Neural cell (in vitro differentiated cells): ENCODE measurements around the gene HAAO. TPM values are rescaled to one million over a fixed set of nuclear protein-coding genes. Genes with fewer than 3 reads are reported as not detected.

ENCODE experiments used
- H2AFZ ChIP-seq: fragments of 200-600, 300-800 bp; sonication (generic), shearing (Covaris generic); 2 replicates; pipeline ENCODE4 v1.6.0; 2014; ENCODE audit warnings: low read depth, mild to moderate bottlenecking, antibody characterized with exemption, low read length, moderate library complexity
- H3F3A ChIP-seq: fragments of 200-600 bp; shearing (Covaris generic); 2 replicates; pipeline ENCODE4 v1.6.1; 2016; ENCODE audit warnings: mild to moderate bottlenecking, moderate library complexity, mixed read lengths, antibody characterized with exemption, low read length; ENCODE audit not compliant: insufficient read depth, poor library complexity, severe bottlenecking
- H3K27ac ChIP-seq: fragments of 200-600, 300-800 bp; sonication (generic), shearing (Covaris generic); 2 replicates; pipeline ENCODE4 v1.5.1; 2014; ENCODE audit warnings: mild to moderate bottlenecking, low read length, moderate library complexity
- H3K27me3 ChIP-seq: fragments of 300-800, 200-600 bp; sonication (generic), shearing (Covaris generic); 2 replicates; pipeline ENCODE4 v1.6.0; 2014; ENCODE audit warnings: mild to moderate bottlenecking, low read depth, low read length, moderate library complexity; ENCODE audit not compliant: insufficient read depth
- H3K36me3 ChIP-seq: fragments of 300-800, 200-600 bp; sonication (generic), shearing (Covaris generic); 2 replicates; pipeline ENCODE4 v1.5.1; 2014; ENCODE audit warnings: mild to moderate bottlenecking, antibody characterized with exemption, low read length, moderate library complexity; ENCODE audit not compliant: insufficient read depth
- H3K4me2 ChIP-seq: fragments of 300-800, 200-600 bp; sonication (generic), shearing (Covaris generic); 2 replicates; pipeline ENCODE4 v1.6.0; 2014; ENCODE audit warnings: mild to moderate bottlenecking, low read length
- H3K4me3 ChIP-seq: fragments of 300-800, 200-600 bp; sonication (generic), shearing (Covaris generic); 2 replicates; pipeline ENCODE4 v1.5.1; 2014; ENCODE audit warnings: mild to moderate bottlenecking, low read length, moderate library complexity
- H3K79me2 ChIP-seq: fragments of 200-600 bp; shearing (Covaris generic); replicated peaks from 2 replicates; pipeline ENCODE4 v1.6.0; 2014; ENCODE audit warnings: mild to moderate bottlenecking, low read length, moderate library complexity; ENCODE audit not compliant: insufficient read depth
- H3K9ac ChIP-seq: fragments of 300-800, 200-600 bp; sonication (generic), shearing (Covaris generic); 2 replicates; pipeline ENCODE4 v1.6.1; 2016; ENCODE audit warnings: mild to moderate bottlenecking, low read length, mixed read lengths
- H3K9me2 ChIP-seq: fragments of 200-600 bp; shearing (Covaris generic); 2 replicates; pipeline ENCODE4 v1.6.1; 2016; ENCODE audit warnings: mild to moderate bottlenecking, low read length, mixed read lengths; ENCODE audit not compliant: insufficient read depth
- H3K9me3 ChIP-seq: fragments of 200-600, 300-800 bp; sonication (generic), shearing (Covaris generic); 2 replicates; pipeline ENCODE4 v1.6.1; 2016; ENCODE audit warnings: mild to moderate bottlenecking, mixed run types, low read length, moderate library complexity, mixed read lengths
- H4K20me1 ChIP-seq: fragments of 200-600 bp; shearing (Covaris generic); 2 replicates; pipeline ENCODE4 v1.6.1; 2016; ENCODE audit warnings: mild to moderate bottlenecking, mixed run types; ENCODE audit not compliant: insufficient read depth
- CTCF ChIP-seq: fragments of 450-650 bp; IDR thresholded peaks from 2 replicates; pipeline ENCODE4 v1.5.1; 2014; ENCODE audit warnings: antibody characterized with exemption, mild to moderate bottlenecking, moderate library complexity; ENCODE audit not compliant: poor library complexity, severe bottlenecking
- EP300 ChIP-seq: fragments of 450-650 bp; conservative IDR thresholded peaks from 2 replicates; pipeline ENCODE4 v1.6.1; 2014; ENCODE audit warnings: antibody characterized with exemption, mild to moderate bottlenecking, moderate library complexity; ENCODE audit not compliant: poor library complexity, severe bottlenecking
- EZH2 ChIP-seq: fragments of 200-600, 300-800 bp; shearing (Covaris generic), sonication (generic); IDR thresholded peaks from 2 replicates; pipeline ENCODE4 v1.6.1; 2014; ENCODE audit warnings: antibody characterized with exemption, low read length, borderline replicate concordance, mild to moderate bottlenecking; ENCODE audit not compliant: insufficient read depth, poor library complexity, severe bottlenecking
- MXI1 ChIP-seq: fragments of 450-650 bp; conservative IDR thresholded peaks from 2 replicates; pipeline ENCODE4 v1.6.1; 2014; ENCODE audit warnings: antibody characterized with exemption, mild to moderate bottlenecking; ENCODE audit not compliant: poor library complexity, severe bottlenecking
- POLR2AphosphoS5 ChIP-seq: IDR thresholded peaks from 2 replicates; pipeline ENCODE4 v1.6.1; 2012
- RAD21 ChIP-seq: fragments of 450-650 bp; conservative IDR thresholded peaks from 2 replicates; pipeline ENCODE4 v1.6.1; 2014; ENCODE audit warnings: antibody characterized with exemption, mild to moderate bottlenecking, moderate library complexity
- REST ChIP-seq: IDR thresholded peaks from 2 replicates; pipeline ENCODE4 v1.6.1; 2012; ENCODE audit warnings: borderline replicate concordance
- SMC3 ChIP-seq: fragments of 450-650 bp; conservative IDR thresholded peaks from 2 replicates; pipeline ENCODE4 v1.6.1; 2014; ENCODE audit warnings: antibody characterized with exemption, mild to moderate bottlenecking, moderate library complexity; ENCODE audit not compliant: poor library complexity
- TAF1 ChIP-seq: IDR thresholded peaks from 2 replicates; pipeline ENCODE4 v1.6.1; 2012; ENCODE audit warnings: low read depth
- polyA plus RNA-seq: library from polyadenylated mRNA; depleted of rRNA; stranded (reverse); fragments of >200 nt; gene quantifications from 2 replicates; pipeline ENCODE4 v1.2.3, GENCODE V29; 2014

HAAO gene
- polyA plus RNA-seq, 1 donor from 2014 or later, result not detected

- TF ChIP-seq SMC3, result no peak
- no peak for TF ChIP-seq MXI1
- TF ChIP-seq RAD21, result no peak
- no peak for TF ChIP-seq POLR2AphosphoS5
- TF ChIP-seq EP300, result no peak
- no peak for TF ChIP-seq CTCF
- TF ChIP-seq TAF1, result no peak
- TF ChIP-seq REST, result no peak
- no peak for TF ChIP-seq EZH2
- Histone ChIP-seq H3K36me3 (no peaks in the 10 kb centered on the region), H3K9me2 (no peaks in the 10 kb centered on the region), H2AFZ (no peak overlapping the region), H3K27me3 (peaks cover 15% of the 10 kb centered on the region), H3K4me3 (no peak overlapping the region), H3K27ac (no peak overlapping the region), H3K4me2 (no peak overlapping the region), H3K9ac (no peak overlapping the region), H4K20me1 (no peaks in the 10 kb centered on the region), H3F3A (no peaks in the 10 kb centered on the region), H3K79me2 (no peaks in the 10 kb centered on the region), H3K9me3 (no peaks in the 10 kb centered on the region)
These were observed 5.0 kb downstream of the HAAO start for GRCh38 chr2:42787424-42787787.

GRCh38 chr2:42786561-42787345, 5.6 kb downstream of the HAAO start:
- no peaks in the 10 kb centered on the region for H3K36me3 ChIP-seq
- H3K9ac ChIP-seq, result no peak overlapping the region
- no peak for TF ChIP-seq EZH2
- TF ChIP-seq TAF1, result no peak
- no peak for TF ChIP-seq EP300
- TF ChIP-seq SMC3, result no peak
- TF ChIP-seq CTCF, result no peak
- no peak for TF ChIP-seq RAD21
- no peak for TF ChIP-seq MXI1
- TF ChIP-seq REST, result no peak
- no peak for TF ChIP-seq POLR2AphosphoS5
- no peak overlapping the region for H2AFZ ChIP-seq
- H4K20me1 ChIP-seq, result no peaks in the 10 kb centered on the region
- H3F3A ChIP-seq, result no peaks in the 10 kb centered on the region
- H3K4me3 ChIP-seq, result no peak overlapping the region
- no peak overlapping the region for H3K27ac ChIP-seq
- no peaks in the 10 kb centered on the region for H3K79me2 ChIP-seq
- H3K27me3 ChIP-seq, result peaks cover 8% of the 10 kb centered on the region
- no peaks in the 10 kb centered on the region for H3K9me2 ChIP-seq
- H3K9me3 ChIP-seq, result no peaks in the 10 kb centered on the region
- no peak overlapping the region for H3K4me2 ChIP-seq
